CD4-positive, alpha-beta T cell (primary cell): ENCODE results near the gene GAD2. TPM values are rescaled to one million over a fixed set of nuclear protein-coding genes. Genes with fewer than 3 reads are reported as not detected.

Source experiments
- ATAC-seq: fragments of 200-7000 bp; cut with Tn5 transposase; one replicate; pipeline ENCODE4 v1.10.0; 2022; ENCODE audit warnings: mild to moderate bottlenecking; ENCODE audit not compliant: poor library complexity
- CTCF ChIA-PET: fragments of 350-600 bp; sonication (Branson Sonifier 250); formaldehyde crosslinking; loops from one replicate; lab custom pipeline; 2021; ENCODE audit warnings: antibody characterized with exemption, inconsistent platforms; lab: Charles Lee
- POLR2A ChIA-PET: fragments of 350-600 bp; sonication (Branson Sonifier 250); formaldehyde crosslinking; loops from one replicate; lab custom pipeline; 2021; ENCODE audit warnings: antibody characterized with exemption, inconsistent platforms; lab: Charles Lee
- DNase-seq, 14 experiments: peaks; one replicate each; pipeline ENCODE4 v3.0.0-alpha.2; 2013 to 2020; ENCODE audit warnings: mixed read lengths in 2 of 14
- H3K27ac ChIP-seq, 2 donors: one replicate each; pipeline versions ENCODE4 v1.5.1 to v1.7.0; 2013; ENCODE audit warnings: low read length in 2 of 2, low read depth in 1 of 2, mild to moderate bottlenecking in 1 of 2
- H3K27me3 ChIP-seq, 2 experiments: 1 replicate in 1 of 2; 2 replicates in 1 of 2; pipeline versions ENCODE4 v1.6.1 to v1.7.0; 2013; ENCODE audit warnings: low read length in 2 of 2, control low read depth in 1 of 2, mild to moderate bottlenecking in 1 of 2, moderate library complexity in 1 of 2; ENCODE audit not compliant: insufficient read depth in 2 of 2, control insufficient read depth in 1 of 2
- H3K36me3 ChIP-seq: one replicate; pipeline ENCODE4 v1.6.1; 2013; ENCODE audit warnings: low read length, control low read depth; ENCODE audit not compliant: insufficient read depth
- H3K4me1 ChIP-seq: one replicate; pipeline ENCODE4 v1.6.1; 2013; ENCODE audit warnings: low read length, control low read depth; ENCODE audit not compliant: insufficient read depth
- H3K4me3 ChIP-seq: one replicate; pipeline ENCODE4 v1.5.1; 2013; ENCODE audit warnings: mild to moderate bottlenecking, low read length, moderate library complexity
- H3K9me3 ChIP-seq, 2 experiments: 1 replicate in 1 of 2; 2 replicates in 1 of 2; pipeline versions ENCODE4 v1.6.1 to v1.7.0; 2013; ENCODE audit warnings: low read length in 2 of 2, mild to moderate bottlenecking in 2 of 2, control low read depth in 1 of 2, moderate library complexity in 1 of 2; ENCODE audit not compliant: control insufficient read depth in 1 of 2, insufficient read depth in 1 of 2
- H3K27ac Mint-ChIP-seq: one replicate; pipeline ENCODE4 v1.8.0; 2020; ENCODE audit warnings: mixed read lengths
- H3K27me3 Mint-ChIP-seq: one replicate; pipeline ENCODE4 v1.8.0; 2021; ENCODE audit warnings: mixed read lengths
- H3K36me3 Mint-ChIP-seq: one replicate; pipeline ENCODE4 v1.8.0; 2021; ENCODE audit warnings: low read depth, mixed read lengths
- H3K4me1 Mint-ChIP-seq: one replicate; pipeline ENCODE4 v1.8.0; 2021; ENCODE audit warnings: low read depth, mixed read lengths
- H3K4me3 Mint-ChIP-seq: one replicate; pipeline ENCODE4 v1.8.0; 2020; ENCODE audit warnings: mild to moderate bottlenecking, mixed read lengths
- H3K9me3 Mint-ChIP-seq: one replicate; pipeline ENCODE4 v1.8.0; 2020; ENCODE audit warnings: mixed read lengths
- CTCF ChIP-seq: fragments of 200-600 bp; IDR thresholded peaks from one replicate; pipeline ENCODE4 v1.8.0; 2022; ENCODE audit warnings: antibody characterized with exemption, mild to moderate bottlenecking
- intact Hi-C, 2 experiments: fragments of 100-400 bp; cut with DNase I in 1 of 2; cut with micrococcal nuclease in 1 of 2; formaldehyde crosslinking; loops; one replicate each; pipeline versions ENCODE4 v1.15.1 to v1.9.0; 2023 to 2025; cut with DNase I, micrococcal nuclease
- total RNA-seq, 174 experiments: library from RNA in 2 of 174; stranded (reverse) in 2 of 174; gene quantifications; one replicate each; pipeline ENCODE4 v1.2.3 and lab custom pipeline; 2021 to 2026

Gene GAD2
- total RNA-seq, 2 experiments from 2014 or later, result not detected

GRCh38 chr10:26251925-26252324 is 35.4 kb downstream of the GAD2 start:
- no peak overlapping the region for H3K4me3 ChIP-seq
- POLR2A ChIA-PET, result no interaction called here
- peaks cover 0 to 5% of the 10 kb centered on the region in 2 experiments for H3K27me3 ChIP-seq
- no peaks in the 10 kb centered on the region for H3K9me3 Mint-ChIP-seq
- H3K36me3 Mint-ChIP-seq, result no peaks in the 10 kb centered on the region
- intact Hi-C loops, result no loop called here
- TF ChIP-seq CTCF, result no peak
- no peak for ATAC-seq
- H3K9me3 ChIP-seq, result no peaks in the 10 kb centered on the region
- H3K27ac Mint-ChIP-seq, result no peak overlapping the region
- peaks cover 26% of the 10 kb centered on the region for H3K27me3 Mint-ChIP-seq
- H3K4me3 Mint-ChIP-seq, result no peak overlapping the region
- no peaks in the 10 kb centered on the region for H3K4me1 ChIP-seq
- DNase-seq, result no peak
- CTCF ChIA-PET, result no interaction called here
- H3K4me1 Mint-ChIP-seq, result no peaks in the 10 kb centered on the region
- H3K36me3 ChIP-seq, result no peaks in the 10 kb centered on the region
- H3K27ac ChIP-seq, result no peak overlapping the region

GRCh38 chr10:26254616-26255015 is 38.0 kb downstream of the GAD2 start:
- no peaks in the 10 kb centered on the region for H3K9me3 Mint-ChIP-seq
- Histone ChIP-seq H3K4me1 (no peaks in the 10 kb centered on the region), H3K9me3 (no peaks in the 10 kb centered on the region), H3K4me3 (no peak overlapping the region), H3K27ac (no peak overlapping the region), H3K36me3 (no peaks in the 10 kb centered on the region), H3K27me3 (peaks cover 0 to 5% of the 10 kb centered on the region in 2 experiments)
- no peaks in the 10 kb centered on the region for H3K4me1 Mint-ChIP-seq
- TF ChIP-seq CTCF, result no peak
- intact Hi-C loops, result no loop called here
- no peak overlapping the region for H3K4me3 Mint-ChIP-seq
- no peaks in the 10 kb centered on the region for H3K36me3 Mint-ChIP-seq
- CTCF ChIA-PET, result no interaction called here
- no peak for ATAC-seq
- no peak overlapping the region for H3K27ac Mint-ChIP-seq
- H3K27me3 Mint-ChIP-seq, result peaks cover 41% of the 10 kb centered on the region
- DNase-seq, result no peak
- POLR2A ChIA-PET, result no interaction called here

GRCh38 chr10:26259341-26259740 is 42.8 kb downstream of the GAD2 start:
- H3K27ac ChIP-seq, result no peak overlapping the region
- H3K27me3 Mint-ChIP-seq, result peaks cover 68% of the 10 kb centered on the region
- no peak for DNase-seq
- ATAC-seq, result no peak
- no peaks in the 10 kb centered on the region for H3K4me1 Mint-ChIP-seq
- POLR2A ChIA-PET, result no interaction called here
- no peak overlapping the region for H3K4me3 Mint-ChIP-seq
- no peak overlapping the region for H3K27ac Mint-ChIP-seq
- no peak for TF ChIP-seq CTCF
- no peaks in the 10 kb centered on the region for H3K36me3 ChIP-seq
- no peaks in the 10 kb centered on the region for H3K4me1 ChIP-seq
- H3K27me3 ChIP-seq, result peaks cover 2 to 6% of the 10 kb centered on the region in 2 experiments
- H3K9me3 ChIP-seq, result no peaks in the 10 kb centered on the region
- intact Hi-C loops, result no loop called here
- H3K4me3 ChIP-seq, result no peak overlapping the region
- H3K36me3 Mint-ChIP-seq, result no peaks in the 10 kb centered on the region
- CTCF ChIA-PET, result no interaction called here
- no peaks in the 10 kb centered on the region for H3K9me3 Mint-ChIP-seq
